Measurements from ENCODE around the gene HDGFL1.

Gene HDGFL1

DNA sequence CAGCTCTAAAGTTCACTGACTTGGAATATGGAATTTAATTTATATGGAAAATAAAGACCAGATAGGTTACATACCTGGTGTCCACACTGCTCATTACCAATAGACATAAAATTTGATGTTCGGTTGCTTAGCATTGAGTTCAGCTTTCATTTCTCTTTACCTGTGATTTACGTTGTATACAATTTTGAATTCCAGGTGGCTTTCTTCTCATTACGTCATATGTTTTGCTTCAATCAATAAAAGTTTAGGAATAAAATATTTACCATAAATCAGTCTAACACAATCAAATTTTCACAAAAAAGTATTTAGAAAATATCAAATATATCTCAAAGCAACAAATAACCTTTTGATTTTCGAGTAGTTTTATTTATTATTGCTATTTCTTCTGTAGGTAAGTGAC, 40.8 kb downstream of the HDGFL1 start:
- DNase-seq (ENCODE audit: low read depth, low spot score): no peak
- no peaks in the 10 kb centered on the region for H3K36me3 ChIP-seq (ENCODE audit: insufficient read depth, insufficient read length, low read length)
- TF ChIP-seq YY1 (IDR thresholded peaks at IDR 0.05; ENCODE audit: insufficient read depth, insufficient read length) (no peak), SUZ12 (IDR thresholded peaks at IDR 0.05; ENCODE audit: extremely low read depth, insufficient read depth, insufficient read length) (no peak)
- no peaks in the 10 kb centered on the region for H3K27me3 ChIP-seq (ENCODE audit: insufficient read depth, insufficient read length)
- H3K4me3 ChIP-seq (ENCODE audit: insufficient read length, low read depth): no peak overlapping the region
- no peak overlapping the region for H3K9ac ChIP-seq (ENCODE audit: insufficient read length, low read depth)
- no peaks in the 10 kb centered on the region for H3K4me1 ChIP-seq (ENCODE audit: insufficient read depth, insufficient read length)
- no peaks in the 10 kb centered on the region for H3K9me3 ChIP-seq (ENCODE audit: insufficient read depth, low read length)

DNA sequence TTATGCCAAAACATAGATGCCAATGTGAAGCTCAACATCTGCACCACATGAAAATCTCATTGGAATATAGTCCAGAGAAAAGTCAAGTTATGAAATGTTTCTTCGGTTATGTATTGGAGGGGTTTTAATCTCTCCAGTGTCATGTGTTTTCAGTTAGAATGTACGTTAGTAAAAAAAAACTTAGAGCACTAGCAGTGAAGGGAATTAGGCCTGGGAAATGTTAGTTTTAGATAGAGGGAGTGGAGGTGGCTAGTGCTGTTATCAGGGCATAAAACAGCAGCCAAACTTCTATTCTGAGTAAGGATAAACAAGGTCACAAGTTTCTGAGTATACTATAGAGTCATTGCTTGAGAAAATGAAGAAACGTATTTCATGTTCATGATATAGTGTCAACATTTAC, 42.9 kb downstream of the HDGFL1 start:
- H3K27me3 ChIP-seq (ENCODE audit: insufficient read depth, insufficient read length): no peaks in the 10 kb centered on the region
- H3K4me1 ChIP-seq (ENCODE audit: insufficient read depth, insufficient read length): no peaks in the 10 kb centered on the region
- H3K9ac ChIP-seq (ENCODE audit: insufficient read length, low read depth): no peak overlapping the region
- no peak for DNase-seq (ENCODE audit: low read depth, low spot score)
- H3K4me3 ChIP-seq (ENCODE audit: insufficient read length, low read depth): no peak overlapping the region
- no peaks in the 10 kb centered on the region for H3K36me3 ChIP-seq (ENCODE audit: insufficient read depth, insufficient read length, low read length)
- no peaks in the 10 kb centered on the region for H3K9me3 ChIP-seq (ENCODE audit: insufficient read depth, low read length)
- TF ChIP-seq YY1 (IDR thresholded peaks at IDR 0.05; ENCODE audit: insufficient read depth, insufficient read length): no peak
- no peak for TF ChIP-seq ZNF274 (IDR thresholded peaks at IDR 0.05; ENCODE audit: low read depth, low read length)
- TF ChIP-seq SUZ12 (IDR thresholded peaks at IDR 0.05; ENCODE audit: extremely low read depth, insufficient read depth, insufficient read length): no peak

- TF ChIP-seq YY1 (IDR thresholded peaks at IDR 0.05; ENCODE audit: insufficient read depth, insufficient read length) (no peak), ZNF274 (IDR thresholded peaks at IDR 0.05; ENCODE audit: low read depth, low read length) (no peak), SUZ12 (IDR thresholded peaks at IDR 0.05; ENCODE audit: extremely low read depth, insufficient read depth, insufficient read length) (no peak)
- DNase-seq (ENCODE audit: low read depth, low spot score): no peak
Measured at GRCh38 chr6:22613051-22613450, 43.7 kb downstream of the HDGFL1 start.

DNA sequence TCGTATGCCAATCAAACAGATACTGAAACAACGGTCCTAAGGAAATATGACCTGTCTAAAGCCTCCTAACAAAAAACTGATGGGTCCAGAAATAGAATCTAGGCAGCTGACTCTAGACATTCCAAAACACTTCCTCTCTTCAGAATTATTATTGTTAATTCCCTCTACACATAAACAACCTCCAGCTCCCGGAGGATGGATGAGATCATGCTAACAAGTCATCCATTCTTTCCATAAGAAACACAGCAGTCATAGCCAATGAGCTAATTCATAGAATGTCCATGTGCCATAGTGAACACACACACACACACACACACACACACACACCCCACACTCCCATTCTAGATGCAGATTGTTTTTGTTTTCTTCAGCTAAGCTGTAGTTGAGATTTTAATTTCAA, 44.3 kb downstream of the HDGFL1 start:
- Histone ChIP-seq H3K9me3 (ENCODE audit: insufficient read depth, low read length) (no peaks in the 10 kb centered on the region; the same call in 1 of the 2 replicates), H3K36me3 (ENCODE audit: insufficient read depth, insufficient read length, low read length) (no peaks in the 10 kb centered on the region), H3K27me3 (ENCODE audit: insufficient read depth, insufficient read length) (no peaks in the 10 kb centered on the region), H3K9ac (ENCODE audit: insufficient read length, low read depth) (no peak overlapping the region), H3K4me3 (ENCODE audit: insufficient read length, low read depth) (no peak overlapping the region), H3K4me1 (ENCODE audit: insufficient read depth, insufficient read length) (no peaks in the 10 kb centered on the region)
- no peak for TF ChIP-seq SUZ12 (IDR thresholded peaks at IDR 0.05; ENCODE audit: extremely low read depth, insufficient read depth, insufficient read length)
- TF ChIP-seq YY1 (IDR thresholded peaks at IDR 0.05; ENCODE audit: insufficient read depth, insufficient read length): no peak
- no peak for TF ChIP-seq ZNF274 (IDR thresholded peaks at IDR 0.05; ENCODE audit: low read depth, low read length)
- DNase-seq (ENCODE audit: low read depth, low spot score): no peak

More at GRCh38 chr6:22613051-22613450, 43.7 kb downstream of the HDGFL1 start:
- no peak overlapping the region for H3K4me3 ChIP-seq (ENCODE audit: insufficient read length, low read depth)
- H3K9me3 ChIP-seq (ENCODE audit: insufficient read depth, low read length): no peaks in the 10 kb centered on the region
- H3K27me3 ChIP-seq (ENCODE audit: insufficient read depth, insufficient read length): no peaks in the 10 kb centered on the region
- H3K9ac ChIP-seq (ENCODE audit: insufficient read length, low read depth): no peak overlapping the region
- H3K4me1 ChIP-seq (ENCODE audit: insufficient read depth, insufficient read length): no peaks in the 10 kb centered on the region
- no peaks in the 10 kb centered on the region for H3K36me3 ChIP-seq (ENCODE audit: insufficient read depth, insufficient read length, low read length)

DNA sequence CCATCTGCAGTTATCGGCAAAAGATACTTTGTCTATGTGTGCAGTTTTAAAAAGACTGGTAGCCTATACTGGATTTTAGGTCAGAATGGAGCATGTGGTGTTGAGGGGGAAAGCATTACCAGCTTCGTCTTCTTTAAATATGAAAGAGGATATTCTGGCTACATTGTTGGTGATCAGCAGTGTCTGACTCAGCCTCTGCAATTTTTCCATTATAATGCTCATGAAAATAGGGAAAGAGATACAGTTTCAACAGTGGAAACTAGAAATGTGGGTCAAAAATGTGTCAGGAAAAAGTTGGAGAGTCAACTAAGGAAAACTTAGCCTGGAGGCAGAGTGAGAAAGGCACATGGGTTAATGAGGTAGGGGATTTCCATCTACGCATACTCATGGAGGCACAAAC, 45.2 kb downstream of the HDGFL1 start:
- Histone ChIP-seq H3K4me1 (ENCODE audit: insufficient read depth, insufficient read length) (no peaks in the 10 kb centered on the region), H3K4me3 (ENCODE audit: insufficient read length, low read depth) (no peak overlapping the region), H3K9ac (ENCODE audit: insufficient read length, low read depth) (no peak overlapping the region), H3K27me3 (ENCODE audit: insufficient read depth, insufficient read length) (no peaks in the 10 kb centered on the region), H3K36me3 (ENCODE audit: insufficient read depth, insufficient read length, low read length) (no peaks in the 10 kb centered on the region), H3K9me3 (ENCODE audit: insufficient read depth, low read length) (no peaks in the 10 kb centered on the region; the same call in 1 of the 2 replicates)
- no peak for DNase-seq (ENCODE audit: low read depth, low spot score)
- TF ChIP-seq SUZ12 (IDR thresholded peaks at IDR 0.05; ENCODE audit: extremely low read depth, insufficient read depth, insufficient read length): no peak
- TF ChIP-seq ZNF274 (IDR thresholded peaks at IDR 0.05; ENCODE audit: low read depth, low read length): no peak
- TF ChIP-seq YY1 (IDR thresholded peaks at IDR 0.05; ENCODE audit: insufficient read depth, insufficient read length): no peak

GRCh38 chr6:22621028-22621427, 51.7 kb downstream of the HDGFL1 start:
- Histone ChIP-seq H3K9ac (ENCODE audit: insufficient read length, low read depth) (no peak overlapping the region), H3K36me3 (ENCODE audit: insufficient read depth, insufficient read length, low read length) (no peaks in the 10 kb centered on the region), H3K4me3 (ENCODE audit: insufficient read length, low read depth) (no peak overlapping the region), H3K4me1 (ENCODE audit: insufficient read depth, insufficient read length) (no peaks in the 10 kb centered on the region), H3K27me3 (ENCODE audit: insufficient read depth, insufficient read length) (no peaks in the 10 kb centered on the region), H3K9me3 (ENCODE audit: insufficient read depth, low read length) (no peaks in the 10 kb centered on the region; the same call in 1 of the 2 replicates)
- no peak for TF ChIP-seq SUZ12 (IDR thresholded peaks at IDR 0.05; ENCODE audit: extremely low read depth, insufficient read depth, insufficient read length)
- TF ChIP-seq ZNF274 (IDR thresholded peaks at IDR 0.05; ENCODE audit: low read depth, low read length): no peak
- no peak for TF ChIP-seq YY1 (IDR thresholded peaks at IDR 0.05; ENCODE audit: insufficient read depth, insufficient read length)
- DNase-seq (ENCODE audit: low read depth, low spot score): no peak
